ENCODE results near the gene TTC38.

The TTC38 gene

GRCh38 chr22:46280999-46281623, 13.3 kb downstream of the TTC38 start:
- DNase-seq (ENCODE audit: low read depth), result no peak
- no peak overlapping the region for H3K4me3 ChIP-seq (ENCODE audit: control insufficient read depth, low read depth, low read length)
- no peak for TF ChIP-seq CTCF (conservative IDR thresholded peaks at IDR 0.05; ENCODE audit: control insufficient read depth, insufficient read depth, low read depth, low read length)

GRCh38 chr22:46281866-46282678, 14.3 kb downstream of the TTC38 start:
- no peak overlapping the region for H3K4me3 ChIP-seq (ENCODE audit: control insufficient read depth, low read depth, low read length)
- TF ChIP-seq CTCF (conservative IDR thresholded peaks at IDR 0.05; ENCODE audit: control insufficient read depth, insufficient read depth, low read depth, low read length), result no peak
- DNase-seq (ENCODE audit: low read depth), result no peak

- no peak for TF ChIP-seq CTCF (conservative IDR thresholded peaks at IDR 0.05; ENCODE audit: control insufficient read depth, insufficient read depth, low read depth, low read length)
- DNase-seq (ENCODE audit: low read depth), result no peak
Observed at GRCh38 chr22:46286006-46286405, 18.2 kb downstream of the TTC38 start.

GRCh38 chr22:46286941-46287872, 19.4 kb downstream of the TTC38 start:
- no peak overlapping the region for H3K4me3 ChIP-seq (ENCODE audit: control insufficient read depth, low read depth, low read length)
- no peak for TF ChIP-seq CTCF (conservative IDR thresholded peaks at IDR 0.05; ENCODE audit: control insufficient read depth, insufficient read depth, low read depth, low read length)

More at GRCh38 chr22:46286006-46286405, 18.2 kb downstream of the TTC38 start:
- no peak overlapping the region for H3K4me3 ChIP-seq (ENCODE audit: control insufficient read depth, low read depth, low read length)

GRCh38 chr22:46287873-46288751, 20.3 kb downstream of the TTC38 start:
- DNase-seq (ENCODE audit: low read depth), result no peak
- no peak overlapping the region for H3K4me3 ChIP-seq (ENCODE audit: control insufficient read depth, low read depth, low read length)
- no peak for TF ChIP-seq CTCF (conservative IDR thresholded peaks at IDR 0.05; ENCODE audit: control insufficient read depth, insufficient read depth, low read depth, low read length)

More at GRCh38 chr22:46286941-46287872, 19.4 kb downstream of the TTC38 start:
- no peak for DNase-seq (ENCODE audit: low read depth)
